ENCODE data around the gene IL4R. TPM values are rescaled to one million over a fixed set of nuclear protein-coding genes. Genes with fewer than 3 reads are reported as not detected.

The IL4R gene
- total and polyA plus RNA-seq, 2 of the 8 experiments (the other 6 are each of a cell fraction or from before 2014, with no cell fraction given): 29.1 to 29.4 TPM

DNA sequence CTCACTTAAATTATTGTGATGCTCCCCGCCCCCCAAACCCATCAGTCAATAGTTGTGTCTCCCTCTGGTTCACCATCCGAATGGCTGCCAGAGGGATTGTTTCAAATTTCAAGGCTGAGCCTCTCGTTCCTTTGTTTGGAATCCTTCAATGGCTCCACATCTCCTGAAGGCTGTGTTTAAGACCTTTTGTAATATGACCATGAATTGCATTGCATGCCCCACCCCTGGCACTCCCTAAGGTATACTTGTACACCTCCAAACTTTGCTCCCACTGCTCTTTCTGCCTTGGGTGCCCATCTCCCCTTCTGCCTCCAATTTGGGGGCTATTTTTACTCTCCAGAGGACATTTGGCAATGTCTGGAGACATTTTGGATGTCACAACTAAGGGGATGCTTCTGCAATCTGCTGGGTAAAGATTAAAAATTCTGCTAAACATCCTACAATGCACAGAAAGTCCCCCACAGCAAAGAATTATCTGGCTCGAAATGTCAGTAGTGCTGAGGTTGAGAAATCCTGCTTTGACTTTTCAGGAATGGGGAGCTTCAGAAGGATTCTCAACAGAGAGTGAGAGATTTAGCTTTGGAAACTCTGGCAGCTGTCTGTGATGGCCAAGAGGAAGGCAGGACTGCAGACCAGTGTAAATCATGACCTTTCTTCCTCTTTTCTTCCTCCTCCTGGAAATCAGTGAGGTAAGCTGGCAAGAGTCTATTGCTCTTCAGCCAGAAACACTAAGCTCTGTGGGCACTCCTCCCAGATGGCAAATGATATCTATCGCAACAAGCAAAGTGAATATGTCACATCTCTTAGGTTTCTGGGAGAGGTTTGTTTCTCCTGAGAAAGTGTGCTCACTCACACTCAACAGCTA lies 8.7 kb upstream of the IL4R start:
- Histone ChIP-seq H3K23me2 (ENCODE audit: low read depth, low read length) (peaks cover 7% of the 10 kb centered on the region; the same call in 1 of the 2 replicates), H3K27me3 (replicated peaks in 1 of 4; ENCODE audit: control insufficient read depth in 3 of 4, extremely low read depth in 1 of 4, insufficient read depth in 3 of 4, low read length in 3 of 4) (no peaks in the 10 kb centered on the region), H2BK20ac (ENCODE audit: low read length) (no peak overlapping the region), H4K8ac (ENCODE audit: extremely low read depth, insufficient read depth, low read length) (no peak overlapping the region), H3K4me2 (ENCODE audit: insufficient read depth in 1 of 2, low read depth in 2 of 2, low read length in 2 of 2) (no peak overlapping the region), H2AK5ac (ENCODE audit: low read depth, low read length) (no peak overlapping the region), H2BK120ac (replicated peaks; ENCODE audit: low read depth, low read length) (no peak overlapping the region), H3K9ac (replicated peaks in 1 of 4; ENCODE audit: extremely low read depth in 1 of 4, low read depth in 3 of 4, low read length in 3 of 4) (no peak overlapping the region), H4K20me1 (replicated peaks in 1 of 2; ENCODE audit: control insufficient read depth in 1 of 2, insufficient read depth in 2 of 2, low read length in 2 of 2) (peaks cover 0 to 2% of the 10 kb centered on the region in 2 experiments), H3K23ac (ENCODE audit: insufficient read length) (no peak overlapping the region), H4K5ac (ENCODE audit: insufficient read length, low read depth, low read length) (no peak overlapping the region), H3K36me3 (ENCODE audit: control insufficient read depth in 2 of 4, insufficient read depth in 4 of 4, low read length in 3 of 4) (no peaks in the 10 kb centered on the region), H2BK5ac (ENCODE audit: low read depth, low read length) (no peak overlapping the region), H2BK15ac (ENCODE audit: low read length) (no peak overlapping the region), H3K27ac (ENCODE audit: low read depth, low read length) (no peak overlapping the region), H3K4me1 (replicated peaks in 1 of 4; ENCODE audit: control insufficient read depth in 3 of 4, insufficient read depth in 4 of 4, low read length in 3 of 4) (peaks cover 0 to 2% (median 0%) of the 10 kb centered on the region in 4 experiments; a peak in 1 of 7 replicates), H3K4ac (replicated peaks; ENCODE audit: insufficient read length, low read depth, low read length) (no peak overlapping the region), H2BK12ac (ENCODE audit: low read depth, low read length) (no peak overlapping the region), H3K9me3 (ENCODE audit: insufficient read depth in 2 of 2, low read depth in 1 of 2, low read length in 1 of 2) (no peaks in the 10 kb centered on the region; a peak in 1 of 4 replicates), H3K4me3 (ENCODE audit: extremely low read depth in 1 of 4, insufficient read depth in 2 of 4, low read depth in 3 of 4, low read length in 4 of 4) (no peak overlapping the region), H3K79me1 (ENCODE audit: low read depth, low read length) (no peaks in the 10 kb centered on the region; the same call in 1 of the 2 replicates), H3K79me2 (ENCODE audit: control insufficient read depth in 1 of 2, insufficient read depth in 2 of 2, low read length in 2 of 2) (no peaks in the 10 kb centered on the region; a peak in 1 of 4 replicates), H2AFZ (ENCODE audit: low read length) (no peak overlapping the region), H3K14ac (ENCODE audit: insufficient read length) (no peak overlapping the region), H4K91ac (replicated peaks; ENCODE audit: insufficient read length, low read length) (no peak overlapping the region), H3K56ac (replicated peaks; ENCODE audit: insufficient read length, low read depth, low read length) (no peak overlapping the region), H3K18ac (ENCODE audit: extremely low read depth, low read length) (no peak overlapping the region)
- CTCF ChIA-PET (ENCODE audit: partially characterized antibody): interaction anchor here (1.1 to 1.2 kb wide), 2 partner anchors 14 to 57 kb away, joined by 3 read pairs; no protein-coding TSS in a partner anchor
- 93% methylated on average over 5 of the region's 5 CpGs; no CpG with 5 or more reads in 1 of the 2 experiments for WGBS, 2 experiments (ENCODE audit: extremely low coverage in 1 of 2, insufficient coverage in 1 of 2, insufficient read length in 1 of 2, insufficient replicate concordance in 2 of 2, low coverage in 1 of 2, low lambda C conversion rate in 2 of 2, missing lambda C conversion rate in 1 of 2)
- DNase-seq (ENCODE audit: low read depth in 1 of 2, low spot score in 2 of 2) (no peak), FAIRE-seq (no peak)
- POLR2A ChIA-PET (ENCODE audit: partially characterized antibody): interaction anchor here (0.7 kb wide), 1 partner anchor 20 kb away, joined by 4 read pairs; no protein-coding TSS in a partner anchor
- TF ChIP-seq POLR2A (IDR thresholded peaks at IDR 0.05; ENCODE audit: control extremely low read depth in 1 of 2, low read depth in 2 of 2, low read length in 2 of 2) (no peak), KDM5A (IDR thresholded peaks at IDR 0.05; ENCODE audit: low read length) (no peak), BACH1 (IDR thresholded peaks at IDR 0.05; ENCODE audit: low read length) (no peak), RBBP5 (IDR thresholded peaks at IDR 0.05; ENCODE audit: borderline replicate concordance, low read depth, low read length) (no peak), EZH2 (IDR thresholded peaks at IDR 0.05; ENCODE audit: low read depth, low read length, severe bottlenecking) (no peak), RNF2 (IDR thresholded peaks at IDR 0.05; ENCODE audit: borderline replicate concordance, low read depth, low read length, missing control alignments, poor library complexity, severe bottlenecking) (no peak), PHF8 (conservative IDR thresholded peaks at IDR 0.05; ENCODE audit: low read depth, low read length) (no peak), HDAC6 (IDR thresholded peaks at IDR 0.05; ENCODE audit: low read depth, low read length) (no peak), RAD21 (IDR thresholded peaks at IDR 0.05 in 1 of 2, conservative IDR thresholded peaks at IDR 0.05 in 1 of 2; ENCODE audit: low read depth in 2 of 2, low read length in 2 of 2) (no peak), BCL11A (IDR thresholded peaks at IDR 0.05; ENCODE audit: low read depth in 2 of 2, low read length in 2 of 2) (no peak), CEBPB (IDR thresholded peaks at IDR 0.05; ENCODE audit: low read depth, low read length) (no peak)

All from H1 (cell line).